HepG2 (cell line): ENCODE measurements around the gene GNG7. TPM values are rescaled to one million over a fixed set of nuclear protein-coding genes. Genes with fewer than 3 reads are reported as not detected.

Experiments
- ATF2 ChIP-seq: sonication (generic); formaldehyde crosslinking; IDR thresholded peaks from 2 replicates; pipeline ENCODE4 v1.4.0; 2020; ENCODE audit warnings: missing genetic modification reagents
- BRF2 ChIP-seq: sonication (generic); formaldehyde crosslinking; IDR thresholded peaks from 2 replicates; pipeline ENCODE4 v1.8.1; 2022; ENCODE audit warnings: mild to moderate bottlenecking, missing genetic modification reagents
- ZBTB46 ChIP-seq: sonication (generic); formaldehyde crosslinking; IDR thresholded peaks from 2 replicates; pipeline ENCODE4 v1.4.0; 2020; ENCODE audit warnings: mild to moderate bottlenecking, missing genetic modification reagents, borderline replicate concordance
- ZBTB8A ChIP-seq: sonication (generic); formaldehyde crosslinking; IDR thresholded peaks from 2 replicates; pipeline ENCODE4 v1.4.0; 2020; ENCODE audit warnings: mild to moderate bottlenecking, low read depth, missing genetic modification reagents, borderline replicate concordance
- ZFP41 ChIP-seq: sonication (generic); formaldehyde crosslinking; IDR thresholded peaks from 2 replicates; pipeline ENCODE4 v1.4.0; 2020; ENCODE audit warnings: mild to moderate bottlenecking, missing genetic modification reagents, borderline replicate concordance
- ZNF281 ChIP-seq: sonication (generic); formaldehyde crosslinking; IDR thresholded peaks from 2 replicates; pipeline ENCODE4 v1.4.0; 2020; ENCODE audit warnings: missing genetic modification reagents, borderline replicate concordance
- ZNF703 ChIP-seq: sonication (generic); formaldehyde crosslinking; IDR thresholded peaks from 2 replicates; pipeline ENCODE4 v1.5.1; 2020; ENCODE audit warnings: missing genetic modification reagents, mild to moderate bottlenecking, moderate library complexity, borderline replicate concordance
- polyA plus RNA-seq, 8 experiments: library from polyadenylated mRNA; depleted of rRNA in 3 of 8; stranded (reverse) in 7 of 8; unstranded in 1 of 8; fragments of >200 nt; fragmentation: Illumina TruSeq in 4 of 8; extraction: Trizol in 4 of 8; gene quantifications; 2 replicates each; pipeline versions ENCODE4 v1.2.1 to v1.2.3, GENCODE V29; 2011 to 2016; ENCODE audit warnings: low read depth in 4 of 8, missing spikeins in 1 of 8, mixed read lengths in 1 of 8; ENCODE audit not compliant: insufficient read depth in 1 of 8
- total RNA-seq, 5 experiments: library from RNA; depleted of rRNA; stranded (reverse); fragments of >200 nt; fragmentation: Illumina TruSeq; extraction: Trizol; gene quantifications; 2 replicates each; pipeline ENCODE4 v1.2.3, GENCODE V29; 2016; ENCODE audit warnings: low read depth in 1 of 5

Gene GNG7
- total and polyA plus RNA-seq, 2 of the 13 experiments (the other 11 are each of a cell fraction or from before 2014, with no cell fraction given): 1.4 to 3.3 TPM

GRCh38 chr19:2646866-2647535 lies 55.5 kb downstream of the GNG7 start (continued):
- TF ChIP-seq BRF2 (CRISPR knock-in tag) (no peak), ZBTB8A (no peak), ZFP41 (CRISPR knock-in tag) (no peak), ZNF281 (CRISPR knock-in tag) (no peak), ZNF703 (CRISPR knock-in tag) (no peak), ATF2 (no peak), ZBTB46 (CRISPR knock-in tag) (no peak)
- TF ChIP-seq, all 625 proteins: peak for 0
